GF-D8 (cell line): ENCODE results near the gene LNPEP.

Experiments
- DNase-seq: peaks from one replicate; lab custom pipeline; 2025; lab: John Stamatoyannopoulos, UW

The LNPEP gene

GRCh38 chr5:97000391-97000790 lies 64.5 kb downstream of the LNPEP start:
- no peak for DNase-seq

DNA sequence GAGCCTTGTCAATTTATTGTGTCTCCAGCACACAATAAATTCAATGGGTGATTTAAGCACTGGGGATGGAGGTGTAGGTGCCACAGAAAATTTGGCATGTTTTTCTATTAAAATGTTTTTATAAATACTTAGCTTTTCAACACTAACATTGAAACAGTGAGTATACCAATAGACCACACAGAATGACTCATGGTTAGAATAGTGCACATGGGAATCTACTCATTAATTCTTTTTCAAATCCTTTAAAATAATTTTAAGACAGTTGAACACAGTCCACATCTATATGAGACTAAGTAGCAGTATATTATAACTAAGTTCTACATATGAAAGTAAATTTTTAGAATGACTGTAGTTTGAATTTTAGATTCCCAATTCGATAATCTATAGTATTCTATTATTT lies 67.1 kb downstream of the LNPEP start:
- no peak for DNase-seq

- DNase-seq, result no peak
Measured at GRCh38 chr5:97004423-97005060, 68.7 kb downstream of the LNPEP start.

DNA sequence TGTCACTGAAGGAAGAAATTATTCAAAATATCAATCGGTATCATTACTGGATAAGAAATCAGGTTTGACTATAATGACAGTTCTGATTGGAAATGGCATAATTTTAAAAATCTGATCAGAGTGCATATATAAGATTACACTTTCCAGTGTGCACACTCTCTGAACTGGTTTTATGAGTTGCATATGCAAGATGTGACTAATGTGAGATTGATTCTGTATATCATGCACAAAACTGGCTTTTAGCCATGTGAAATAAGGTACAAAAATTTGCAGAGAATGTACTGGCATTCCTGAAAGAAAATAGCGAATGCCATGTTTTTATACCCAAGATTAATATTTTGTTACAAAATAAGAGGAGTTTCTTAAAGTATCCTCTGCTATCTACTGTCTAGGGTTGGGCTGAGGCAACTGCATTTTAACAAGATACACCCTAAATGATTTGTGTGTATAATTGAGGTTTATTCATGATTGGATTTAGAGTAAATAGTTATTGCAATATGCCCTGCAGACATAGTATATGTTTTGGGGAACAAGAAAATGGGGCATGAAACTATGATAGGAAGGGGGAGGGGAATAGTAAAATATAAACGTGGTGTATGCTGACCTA lies 70.7 kb downstream of the LNPEP start:
- no peak for DNase-seq

DNA sequence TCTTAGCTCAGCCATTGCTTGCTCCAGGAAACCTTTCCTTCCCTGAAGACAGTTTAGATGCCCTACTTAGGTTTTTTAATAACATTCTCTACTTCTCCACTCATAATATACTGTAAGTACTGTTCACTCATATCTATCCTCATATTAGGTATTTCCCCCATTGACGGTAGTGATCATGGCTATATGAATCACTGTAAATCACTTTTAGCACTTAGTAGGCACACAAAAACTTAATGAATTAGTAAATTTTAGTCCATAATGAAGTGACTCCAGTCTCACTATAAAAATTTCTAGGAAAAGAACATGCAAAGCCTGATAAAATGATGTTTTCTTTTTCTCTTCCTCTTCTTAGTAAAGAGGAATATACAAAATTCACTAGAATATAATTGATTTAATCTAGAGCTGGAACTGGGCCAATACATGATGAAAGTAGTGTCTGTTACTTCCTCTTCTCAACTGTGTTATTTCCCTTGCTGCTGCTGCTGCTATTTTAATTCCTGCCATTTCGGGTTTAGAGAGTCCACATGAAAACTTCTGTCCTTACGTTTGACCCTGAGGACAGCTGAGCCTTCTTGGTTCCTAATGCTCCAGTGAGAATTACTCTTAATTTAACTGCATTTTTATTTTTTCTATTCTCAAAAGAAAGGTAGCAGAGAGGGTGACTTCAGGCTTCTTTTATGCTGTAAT lies 73.5 kb downstream of the LNPEP start:
- DNase-seq, result peak; percentile 52

DNA sequence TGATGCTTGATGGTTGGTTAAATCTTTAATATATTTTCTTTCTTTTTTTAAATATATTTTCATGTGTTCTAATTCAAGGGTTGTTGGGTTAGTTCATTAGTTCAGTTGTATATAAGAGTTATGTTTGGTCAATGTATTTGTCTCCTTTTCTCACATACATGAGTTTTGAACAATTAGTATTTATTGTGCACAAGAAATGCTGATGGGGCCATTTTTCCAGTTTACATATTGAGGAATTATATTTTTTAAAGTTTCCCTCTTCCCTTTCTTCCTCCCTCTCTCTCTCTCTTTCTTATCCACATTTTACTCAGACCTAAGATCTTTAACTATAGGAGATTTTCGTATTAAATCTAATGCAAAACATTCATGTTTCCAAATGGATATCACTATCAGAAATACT lies 74.0 kb downstream of the LNPEP start:
- no peak for DNase-seq

GRCh38 chr5:97010606-97011005 lies 74.7 kb downstream of the LNPEP start:
- no peak for DNase-seq

- no peak for DNase-seq
Measured at GRCh38 chr5:97011567-97011966, 75.7 kb downstream of the LNPEP start.

DNA sequence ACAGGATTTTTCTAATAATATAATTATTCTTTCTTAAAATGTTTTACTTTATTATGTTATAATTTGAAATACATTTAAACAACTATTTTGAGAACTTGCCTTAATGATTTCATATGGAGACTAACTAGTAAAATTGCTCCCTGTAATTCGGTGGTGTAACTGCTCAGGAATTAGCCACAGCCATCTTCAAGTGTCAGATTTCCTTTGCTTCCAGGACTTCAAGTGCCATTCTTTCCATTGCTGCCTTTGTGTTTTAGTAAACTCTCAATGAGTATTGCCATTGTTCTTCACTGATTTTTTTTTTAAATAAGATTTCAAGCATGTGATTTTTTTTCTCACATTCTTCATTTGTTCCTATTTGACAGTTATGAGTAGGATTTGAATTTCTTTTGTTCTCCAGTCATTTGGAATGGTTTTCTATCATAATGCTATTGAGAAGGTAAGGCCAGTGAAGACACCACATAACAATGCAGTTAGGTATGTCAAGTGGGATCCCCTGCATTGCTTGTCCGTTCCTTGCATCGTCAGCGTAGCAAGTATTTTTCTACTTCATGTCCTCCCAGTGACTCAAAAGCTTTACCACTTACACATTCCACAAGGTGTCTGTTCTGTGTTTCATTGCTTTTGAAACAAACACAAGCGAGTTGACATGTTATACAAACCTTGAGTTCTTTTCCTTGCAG lies 83.7 kb downstream of the LNPEP start:
- DNase-seq, result no peak

- no peak for DNase-seq
Measured at GRCh38 chr5:97021416-97021815, 85.5 kb downstream of the LNPEP start.

DNA sequence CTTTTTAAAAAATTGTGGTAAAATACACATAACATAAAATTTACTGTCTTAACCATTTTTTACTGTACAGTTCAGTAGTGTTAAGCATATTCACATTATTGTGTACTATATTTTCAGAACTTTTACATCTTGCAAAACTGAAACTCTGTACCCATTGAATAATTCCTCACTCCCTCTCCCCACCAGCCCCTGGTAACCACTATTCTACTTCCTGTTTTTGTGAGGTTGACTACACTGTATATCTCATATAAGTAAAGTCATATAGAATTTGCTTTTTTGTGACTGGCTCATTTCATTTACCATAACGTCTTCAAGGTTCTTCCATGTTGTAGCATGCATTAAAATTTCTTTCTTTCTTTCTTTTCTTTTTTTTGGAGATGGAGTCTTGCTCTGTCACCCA lies 87.0 kb downstream of the LNPEP start:
- DNase-seq, result no peak

GRCh38 chr5:97026721-97027120 lies 90.8 kb downstream of the LNPEP start:
- no peak for DNase-seq

GRCh38 chr5:97037819-97038218 lies 101.9 kb downstream of the LNPEP start:
- DNase-seq, result no peak

- DNase-seq, result no peak
Measured at GRCh38 chr5:97041239-97041638, 105.4 kb downstream of the LNPEP start.

GRCh38 chr5:97042996-97043395 lies 107.1 kb downstream of the LNPEP start:
- no peak for DNase-seq

DNA sequence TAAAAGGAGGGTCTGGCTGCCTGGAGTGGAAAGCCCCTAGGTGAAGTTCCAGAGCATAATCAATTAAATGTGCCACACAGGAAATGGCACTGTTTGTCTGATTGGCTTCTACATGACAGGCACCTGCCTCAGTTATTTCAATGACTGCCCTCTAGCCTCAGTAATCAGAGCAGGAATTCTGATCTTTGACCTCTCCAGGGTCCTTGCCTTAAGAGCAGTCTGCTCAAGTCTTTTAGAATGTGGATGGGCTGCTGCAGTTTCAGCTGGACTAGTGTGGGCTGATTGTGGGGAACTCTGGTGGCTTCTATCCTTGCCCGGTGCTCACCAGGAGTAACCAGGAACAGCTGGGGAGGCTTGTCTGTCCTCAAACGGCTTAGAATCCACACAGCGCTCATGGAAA lies 107.6 kb downstream of the LNPEP start:
- no peak for DNase-seq

DNA sequence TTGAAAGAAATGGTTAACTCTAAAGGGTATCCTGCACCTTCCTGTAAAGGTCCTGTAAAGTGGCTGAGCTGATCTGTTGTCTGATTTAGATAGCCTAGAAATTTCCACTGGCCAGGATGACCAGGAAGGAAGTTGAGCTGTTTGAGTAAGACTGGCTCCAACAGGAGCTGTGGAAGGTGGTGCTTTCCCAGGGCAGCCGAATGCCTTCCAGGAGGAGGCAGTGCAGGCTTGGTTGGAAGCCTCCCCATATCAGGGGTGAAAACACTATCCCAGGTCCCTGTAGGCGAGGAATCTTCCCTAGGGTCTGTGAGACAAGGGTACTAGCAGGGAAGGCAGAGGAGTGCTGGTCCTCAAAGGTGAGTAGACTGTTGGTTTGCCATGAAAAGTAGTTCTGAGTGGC lies 108.2 kb downstream of the LNPEP start:
- DNase-seq, result no peak

- DNase-seq, result no peak
Measured at GRCh38 chr5:97046270-97046982, 110.5 kb downstream of the LNPEP start.

GRCh38 chr5:97047076-97047475 lies 111.2 kb downstream of the LNPEP start:
- DNase-seq, result no peak

DNA sequence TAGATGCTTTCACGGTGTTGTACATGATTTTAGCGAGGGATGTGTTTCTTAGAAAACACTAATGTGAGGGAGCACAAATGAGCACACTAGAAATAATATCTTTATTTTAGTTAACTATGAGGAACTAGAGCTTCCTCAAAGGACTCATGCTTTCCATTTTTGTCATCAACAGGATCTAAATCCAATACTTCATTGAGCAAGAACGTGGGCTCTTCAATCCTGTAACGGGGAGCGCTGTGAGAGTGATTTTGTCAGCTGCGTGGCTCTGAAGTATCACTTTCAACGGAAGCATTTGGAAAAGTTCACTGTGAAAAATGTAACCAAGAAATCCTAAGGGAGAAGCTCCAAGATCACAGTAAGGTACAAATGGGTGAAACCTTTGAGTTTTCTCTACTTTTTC lies 113.3 kb downstream of the LNPEP start:
- DNase-seq, result no peak

GRCh38 chr5:97056263-97056662 lies 120.4 kb downstream of the LNPEP start:
- no peak for DNase-seq

DNA sequence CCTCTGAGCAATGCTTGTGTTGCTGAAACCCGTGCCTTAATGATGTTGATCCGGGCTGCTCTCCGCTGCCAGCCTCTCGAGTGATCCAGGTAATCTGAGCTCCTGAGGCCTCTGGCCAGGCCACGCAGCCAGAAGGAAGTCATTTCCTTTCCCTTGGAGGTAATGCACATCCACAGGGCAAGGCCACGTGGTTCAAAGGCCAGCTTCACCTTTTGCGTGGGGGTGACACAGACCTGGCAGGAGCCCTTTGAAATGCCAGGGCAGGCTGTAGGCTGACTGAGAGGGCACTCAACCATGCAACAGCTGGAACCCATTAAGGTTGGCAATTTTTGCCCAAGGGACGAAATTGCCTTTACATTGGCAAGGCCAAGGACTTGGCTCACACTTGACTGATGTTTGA lies 126.2 kb downstream of the LNPEP start:
- no peak for DNase-seq
